ENCODE results near the gene MRPL12.

- TF ChIP-seq CTCF (IDR thresholded peaks at IDR 0.05; ENCODE audit: low read length) (no peak), EZH2 (optimal IDR thresholded peaks at IDR 0.05; ENCODE audit: low read depth, low read length) (no peak)
Observed at GRCh38 chr17:81696218-81696941, 6.8 kb upstream of the MRPL12 start.

Measured in MM.1S (cell line).